HCT116 (cell line): ENCODE data around the gene CACNA2D3.

Experiments used
- EGR1 ChIP-seq: IDR thresholded peaks from 2 replicates; pipeline ENCODE4 v1.6.1; 2012; ENCODE audit warnings: low read depth
- EZH2phosphoT487 ChIP-seq: fragments of 200-600 bp; IDR thresholded peaks from 2 replicates; pipeline ENCODE4 v1.6.1; 2018; ENCODE audit warnings: antibody characterized with exemption, borderline replicate concordance
- POLR2A ChIP-seq: IDR thresholded peaks from 2 replicates; pipeline ENCODE4 v1.7.0; 2011; ENCODE audit warnings: borderline replicate concordance; ENCODE audit not compliant: insufficient read depth, insufficient read length; ENCODE audit errors: extremely low read depth
- POLR2AphosphoS5 ChIP-seq: IDR thresholded peaks from 2 replicates; pipeline ENCODE4 v1.6.1; 2011; ENCODE audit warnings: mild to moderate bottlenecking, low read depth, low read length, moderate library complexity
- SP1 ChIP-seq: IDR thresholded peaks from 2 replicates; pipeline ENCODE4 v1.6.1; 2012; ENCODE audit warnings: low read depth
- SRF ChIP-seq: IDR thresholded peaks from 2 replicates; pipeline ENCODE4 v1.6.1; 2012; ENCODE audit warnings: low read depth
- YY1 ChIP-seq: IDR thresholded peaks from 2 replicates; pipeline ENCODE4 v1.6.1; 2011; ENCODE audit warnings: low read length, low read depth, moderate library complexity, mild to moderate bottlenecking; ENCODE audit not compliant: insufficient replicate concordance; ENCODE audit errors: extremely low read depth
- TF ChIP-seq, protein P1 (sequence below): IDR thresholded peaks from 2 replicates; pipeline ENCODE4 v1.6.1; 2012; ENCODE audit warnings: low read depth
- TF ChIP-seq, protein P2 (sequence below), 3 experiments: fragments of 200-600 bp in 1 of 3; sonication (generic) in 1 of 3; IDR thresholded peaks in 2 of 3; conservative IDR thresholded peaks in 1 of 3; 2 replicates each; pipeline ENCODE4 v1.5.1; 2012 to 2017; ENCODE audit warnings: low read depth in 2 of 3, low read length in 2 of 3, antibody characterized with exemption in 1 of 3, borderline replicate concordance in 1 of 3, control low read depth in 1 of 3, mild to moderate bottlenecking in 1 of 3, mixed read lengths in 1 of 3, mixed run types in 1 of 3, moderate library complexity in 1 of 3; ENCODE audit not compliant: insufficient read depth in 1 of 3
- TF ChIP-seq, protein P3 (sequence below): IDR thresholded peaks from 2 replicates; pipeline ENCODE4 v1.6.1; 2012

DNA sequence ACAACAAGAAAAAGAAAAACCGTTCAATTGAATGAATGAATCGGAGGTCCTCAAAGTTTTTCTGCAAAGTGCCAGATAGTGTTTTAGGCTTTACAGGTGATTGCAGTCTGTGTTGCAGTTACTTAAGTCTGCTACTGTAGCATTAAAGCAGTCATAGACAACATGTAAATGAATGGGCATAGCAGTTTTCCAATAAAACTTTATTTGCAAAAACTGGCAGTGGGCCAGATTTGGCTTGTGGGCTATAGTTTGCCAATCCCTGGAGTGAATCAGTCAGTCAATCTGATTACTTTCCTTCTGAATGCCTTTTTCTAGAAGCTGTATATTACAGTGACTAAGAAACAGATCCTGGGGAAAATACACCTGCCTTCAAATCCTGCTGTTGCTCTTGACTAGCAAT lies 562.9 kb downstream of the CACNA2D3 start:
- no peak for TF ChIP-seq POLR2AphosphoS5
- TF ChIP-seq, protein P1, sequence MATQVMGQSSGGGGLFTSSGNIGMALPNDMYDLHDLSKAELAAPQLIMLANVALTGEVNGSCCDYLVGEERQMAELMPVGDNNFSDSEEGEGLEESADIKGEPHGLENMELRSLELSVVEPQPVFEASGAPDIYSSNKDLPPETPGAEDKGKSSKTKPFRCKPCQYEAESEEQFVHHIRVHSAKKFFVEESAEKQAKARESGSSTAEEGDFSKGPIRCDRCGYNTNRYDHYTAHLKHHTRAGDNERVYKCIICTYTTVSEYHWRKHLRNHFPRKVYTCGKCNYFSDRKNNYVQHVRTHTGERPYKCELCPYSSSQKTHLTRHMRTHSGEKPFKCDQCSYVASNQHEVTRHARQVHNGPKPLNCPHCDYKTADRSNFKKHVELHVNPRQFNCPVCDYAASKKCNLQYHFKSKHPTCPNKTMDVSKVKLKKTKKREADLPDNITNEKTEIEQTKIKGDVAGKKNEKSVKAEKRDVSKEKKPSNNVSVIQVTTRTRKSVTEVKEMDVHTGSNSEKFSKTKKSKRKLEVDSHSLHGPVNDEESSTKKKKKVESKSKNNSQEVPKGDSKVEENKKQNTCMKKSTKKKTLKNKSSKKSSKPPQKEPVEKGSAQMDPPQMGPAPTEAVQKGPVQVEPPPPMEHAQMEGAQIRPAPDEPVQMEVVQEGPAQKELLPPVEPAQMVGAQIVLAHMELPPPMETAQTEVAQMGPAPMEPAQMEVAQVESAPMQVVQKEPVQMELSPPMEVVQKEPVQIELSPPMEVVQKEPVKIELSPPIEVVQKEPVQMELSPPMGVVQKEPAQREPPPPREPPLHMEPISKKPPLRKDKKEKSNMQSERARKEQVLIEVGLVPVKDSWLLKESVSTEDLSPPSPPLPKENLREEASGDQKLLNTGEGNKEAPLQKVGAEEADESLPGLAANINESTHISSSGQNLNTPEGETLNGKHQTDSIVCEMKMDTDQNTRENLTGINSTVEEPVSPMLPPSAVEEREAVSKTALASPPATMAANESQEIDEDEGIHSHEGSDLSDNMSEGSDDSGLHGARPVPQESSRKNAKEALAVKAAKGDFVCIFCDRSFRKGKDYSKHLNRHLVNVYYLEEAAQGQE: no peak
- TF ChIP-seq EZH2phosphoT487: no peak
- TF ChIP-seq, protein P2, sequence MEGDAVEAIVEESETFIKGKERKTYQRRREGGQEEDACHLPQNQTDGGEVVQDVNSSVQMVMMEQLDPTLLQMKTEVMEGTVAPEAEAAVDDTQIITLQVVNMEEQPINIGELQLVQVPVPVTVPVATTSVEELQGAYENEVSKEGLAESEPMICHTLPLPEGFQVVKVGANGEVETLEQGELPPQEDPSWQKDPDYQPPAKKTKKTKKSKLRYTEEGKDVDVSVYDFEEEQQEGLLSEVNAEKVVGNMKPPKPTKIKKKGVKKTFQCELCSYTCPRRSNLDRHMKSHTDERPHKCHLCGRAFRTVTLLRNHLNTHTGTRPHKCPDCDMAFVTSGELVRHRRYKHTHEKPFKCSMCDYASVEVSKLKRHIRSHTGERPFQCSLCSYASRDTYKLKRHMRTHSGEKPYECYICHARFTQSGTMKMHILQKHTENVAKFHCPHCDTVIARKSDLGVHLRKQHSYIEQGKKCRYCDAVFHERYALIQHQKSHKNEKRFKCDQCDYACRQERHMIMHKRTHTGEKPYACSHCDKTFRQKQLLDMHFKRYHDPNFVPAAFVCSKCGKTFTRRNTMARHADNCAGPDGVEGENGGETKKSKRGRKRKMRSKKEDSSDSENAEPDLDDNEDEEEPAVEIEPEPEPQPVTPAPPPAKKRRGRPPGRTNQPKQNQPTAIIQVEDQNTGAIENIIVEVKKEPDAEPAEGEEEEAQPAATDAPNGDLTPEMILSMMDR (IDR thresholded peaks at IDR 0.05 in 2 of 3, conservative IDR thresholded peaks at IDR 0.05 in 1 of 3; ENCODE audit: borderline replicate concordance in 1 of 3, insufficient read depth in 1 of 3, low read depth in 2 of 3, low read length in 2 of 3): no peak
- no peak for TF ChIP-seq YY1
- TF ChIP-seq EGR1: no peak
- no peak for TF ChIP-seq SP1
- no peak for TF ChIP-seq POLR2A
- TF ChIP-seq SRF: no peak
- TF ChIP-seq, protein P3, sequence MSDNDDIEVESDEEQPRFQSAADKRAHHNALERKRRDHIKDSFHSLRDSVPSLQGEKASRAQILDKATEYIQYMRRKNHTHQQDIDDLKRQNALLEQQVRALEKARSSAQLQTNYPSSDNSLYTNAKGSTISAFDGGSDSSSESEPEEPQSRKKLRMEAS: no peak
